Suprapubic skin (tissue), 3 donors: ENCODE measurements around the gene TSSC4.

ENCODE experiments used
- CTCF ChIP-seq, 2 donors: fragments of 200-600 bp in 1 of 2; fragments of 450-650 bp in 1 of 2; sonication (generic) in 1 of 2; IDR thresholded peaks; one replicate each; pipeline ENCODE4 v1.5.1; 2016 to 2019; ENCODE audit warnings: antibody characterized with exemption in 2 of 2, mild to moderate bottlenecking in 1 of 2, moderate library complexity in 1 of 2
- POLR2AphosphoS5 ChIP-seq, 3 donors: sonication (generic); formaldehyde crosslinking; IDR thresholded peaks; one replicate each; pipeline ENCODE4 v1.6.1; 2017; ENCODE audit warnings: antibody characterized with exemption in 3 of 3

GRCh38 chr11:2393941-2394817 is 6.4 kb upstream of the TSSC4 start:
- no peak for TF ChIP-seq POLR2AphosphoS5 (IDR thresholded peaks at IDR 0.05)
- TF ChIP-seq CTCF (IDR thresholded peaks at IDR 0.05): no peak
